ENCODE data around the gene AKAP13. TPM values are rescaled to one million over a fixed set of nuclear protein-coding genes. Genes with fewer than 3 reads are reported as not detected.

AKAP13 gene
- total RNA-seq, 2 donors from 2014 or later: 87.3 to 106 TPM

- TF ChIP-seq CTCF (IDR thresholded peaks at IDR 0.05): no peak
- H3K27me3 ChIP-seq: no peaks in the 10 kb centered on the region
- H3K36me3 ChIP-seq: no peaks in the 10 kb centered on the region
- no peaks in the 10 kb centered on the region for H3K9me3 ChIP-seq
- no peak for DNase-seq
- peaks cover 6% of the 10 kb centered on the region for H3K4me1 ChIP-seq
- H3K27ac ChIP-seq: no peak overlapping the region
- H3K9ac ChIP-seq (ENCODE audit: low read depth in 2 of 2, low read length in 2 of 2): no peak overlapping the region
- H3K4me3 ChIP-seq: no peak overlapping the region
- intact Hi-C loops (cut with DNase I): no loop called here
Observed at GRCh38 chr15:85414991-85415390, 34.6 kb downstream of the AKAP13 start.

- intact Hi-C loops (cut with DNase I): no loop called here
- DNase-seq: no peak
- H3K9ac ChIP-seq (ENCODE audit: low read depth in 2 of 2, low read length in 2 of 2): no peak overlapping the region
- H3K27me3 ChIP-seq: no peaks in the 10 kb centered on the region
- no peaks in the 10 kb centered on the region for H3K36me3 ChIP-seq
- H3K4me1 ChIP-seq: peaks cover 6% of the 10 kb centered on the region
- no peaks in the 10 kb centered on the region for H3K9me3 ChIP-seq
- no peak overlapping the region for H3K4me3 ChIP-seq
- TF ChIP-seq CTCF (IDR thresholded peaks at IDR 0.05): no peak
- H3K27ac ChIP-seq: no peak overlapping the region
Observed at GRCh38 chr15:85415783-85416182, 35.4 kb downstream of the AKAP13 start.

- TF ChIP-seq CTCF (IDR thresholded peaks at IDR 0.05): no peak
- Histone ChIP-seq H3K4me1 (peaks cover 11% of the 10 kb centered on the region), H3K36me3 (no peaks in the 10 kb centered on the region), H3K27ac (no peak overlapping the region), H3K9ac (ENCODE audit: low read depth in 2 of 2, low read length in 2 of 2) (no peak overlapping the region), H3K27me3 (no peaks in the 10 kb centered on the region), H3K9me3 (no peaks in the 10 kb centered on the region), H3K4me3 (no peak overlapping the region)
- DNase-seq: no peak
- intact Hi-C loops (cut with DNase I): no loop called here
Observed at GRCh38 chr15:85417276-85417675, 36.9 kb downstream of the AKAP13 start.

- H3K4me1 ChIP-seq: peaks cover 5% of the 10 kb centered on the region
- H3K9ac ChIP-seq (ENCODE audit: low read depth in 2 of 2, low read length in 2 of 2): no peak overlapping the region
- H3K27ac ChIP-seq: no peak overlapping the region
- DNase-seq: no peak
- no peak overlapping the region for H3K4me3 ChIP-seq
- H3K36me3 ChIP-seq: no peaks in the 10 kb centered on the region
- no peak for TF ChIP-seq CTCF (IDR thresholded peaks at IDR 0.05)
- no peaks in the 10 kb centered on the region for H3K27me3 ChIP-seq
- intact Hi-C loops (cut with DNase I): no loop called here
- H3K9me3 ChIP-seq: no peaks in the 10 kb centered on the region
Observed at GRCh38 chr15:85419161-85419560, 38.8 kb downstream of the AKAP13 start.

GRCh38 chr15:85421116-85421925, 40.9 kb downstream of the AKAP13 start:
- TF ChIP-seq CTCF (IDR thresholded peaks at IDR 0.05): no peak
- intact Hi-C loops (cut with DNase I): no loop called here
- Histone ChIP-seq H3K36me3 (no peaks in the 10 kb centered on the region), H3K9ac (ENCODE audit: low read depth in 2 of 2, low read length in 2 of 2) (no peak overlapping the region), H3K4me3 (no peak overlapping the region), H3K9me3 (no peaks in the 10 kb centered on the region), H3K27ac (no peak overlapping the region), H3K4me1 (peaks cover 5% of the 10 kb centered on the region), H3K27me3 (no peaks in the 10 kb centered on the region)
- no peak for DNase-seq
